CD4-positive, alpha-beta T cell (primary cell): Measurements from ENCODE around the gene APBA2. TPM values are rescaled to one million over a fixed set of nuclear protein-coding genes. Genes with fewer than 3 reads are reported as not detected.

Experiments used
- ATAC-seq: fragments of 200-7000 bp; cut with Tn5 transposase; one replicate; pipeline ENCODE4 v1.10.0; 2022; ENCODE audit warnings: mild to moderate bottlenecking; ENCODE audit not compliant: poor library complexity
- CTCF ChIA-PET: fragments of 350-600 bp; sonication (Branson Sonifier 250); formaldehyde crosslinking; loops from one replicate; lab custom pipeline; 2021; ENCODE audit warnings: antibody characterized with exemption, inconsistent platforms; lab: Charles Lee
- POLR2A ChIA-PET: fragments of 350-600 bp; sonication (Branson Sonifier 250); formaldehyde crosslinking; loops from one replicate; lab custom pipeline; 2021; ENCODE audit warnings: antibody characterized with exemption, inconsistent platforms; lab: Charles Lee
- DNase-seq, 14 experiments: peaks; one replicate each; pipeline ENCODE4 v3.0.0-alpha.2; 2013 to 2020; ENCODE audit warnings: mixed read lengths in 2 of 14
- H3K27ac ChIP-seq, 2 donors: one replicate each; pipeline versions ENCODE4 v1.5.1 to v1.7.0; 2013; ENCODE audit warnings: low read length in 2 of 2, low read depth in 1 of 2, mild to moderate bottlenecking in 1 of 2
- H3K27me3 ChIP-seq, 2 experiments: 1 replicate in 1 of 2; 2 replicates in 1 of 2; pipeline versions ENCODE4 v1.6.1 to v1.7.0; 2013; ENCODE audit warnings: low read length in 2 of 2, control low read depth in 1 of 2, mild to moderate bottlenecking in 1 of 2, moderate library complexity in 1 of 2; ENCODE audit not compliant: insufficient read depth in 2 of 2, control insufficient read depth in 1 of 2
- H3K36me3 ChIP-seq: one replicate; pipeline ENCODE4 v1.6.1; 2013; ENCODE audit warnings: low read length, control low read depth; ENCODE audit not compliant: insufficient read depth
- H3K4me1 ChIP-seq: one replicate; pipeline ENCODE4 v1.6.1; 2013; ENCODE audit warnings: low read length, control low read depth; ENCODE audit not compliant: insufficient read depth
- H3K4me3 ChIP-seq: one replicate; pipeline ENCODE4 v1.5.1; 2013; ENCODE audit warnings: mild to moderate bottlenecking, low read length, moderate library complexity
- H3K9me3 ChIP-seq, 2 experiments: 1 replicate in 1 of 2; 2 replicates in 1 of 2; pipeline versions ENCODE4 v1.6.1 to v1.7.0; 2013; ENCODE audit warnings: low read length in 2 of 2, mild to moderate bottlenecking in 2 of 2, control low read depth in 1 of 2, moderate library complexity in 1 of 2; ENCODE audit not compliant: control insufficient read depth in 1 of 2, insufficient read depth in 1 of 2
- H3K27ac Mint-ChIP-seq: one replicate; pipeline ENCODE4 v1.8.0; 2020; ENCODE audit warnings: mixed read lengths
- H3K27me3 Mint-ChIP-seq: one replicate; pipeline ENCODE4 v1.8.0; 2021; ENCODE audit warnings: mixed read lengths
- H3K36me3 Mint-ChIP-seq: one replicate; pipeline ENCODE4 v1.8.0; 2021; ENCODE audit warnings: low read depth, mixed read lengths
- H3K4me1 Mint-ChIP-seq: one replicate; pipeline ENCODE4 v1.8.0; 2021; ENCODE audit warnings: low read depth, mixed read lengths
- H3K4me3 Mint-ChIP-seq: one replicate; pipeline ENCODE4 v1.8.0; 2020; ENCODE audit warnings: mild to moderate bottlenecking, mixed read lengths
- H3K9me3 Mint-ChIP-seq: one replicate; pipeline ENCODE4 v1.8.0; 2020; ENCODE audit warnings: mixed read lengths
- CTCF ChIP-seq: fragments of 200-600 bp; IDR thresholded peaks from one replicate; pipeline ENCODE4 v1.8.0; 2022; ENCODE audit warnings: antibody characterized with exemption, mild to moderate bottlenecking
- intact Hi-C, 2 experiments: fragments of 100-400 bp; cut with DNase I in 1 of 2; cut with micrococcal nuclease in 1 of 2; formaldehyde crosslinking; loops; one replicate each; pipeline versions ENCODE4 v1.15.1 to v1.9.0; 2023 to 2025; cut with DNase I, micrococcal nuclease
- total RNA-seq, 174 experiments: library from RNA in 2 of 174; stranded (reverse) in 2 of 174; gene quantifications; one replicate each; pipeline ENCODE4 v1.2.3 and lab custom pipeline; 2021 to 2026

The APBA2 gene
- total RNA-seq, 2 experiments from 2014 or later, result 123 to 126 TPM

DNA sequence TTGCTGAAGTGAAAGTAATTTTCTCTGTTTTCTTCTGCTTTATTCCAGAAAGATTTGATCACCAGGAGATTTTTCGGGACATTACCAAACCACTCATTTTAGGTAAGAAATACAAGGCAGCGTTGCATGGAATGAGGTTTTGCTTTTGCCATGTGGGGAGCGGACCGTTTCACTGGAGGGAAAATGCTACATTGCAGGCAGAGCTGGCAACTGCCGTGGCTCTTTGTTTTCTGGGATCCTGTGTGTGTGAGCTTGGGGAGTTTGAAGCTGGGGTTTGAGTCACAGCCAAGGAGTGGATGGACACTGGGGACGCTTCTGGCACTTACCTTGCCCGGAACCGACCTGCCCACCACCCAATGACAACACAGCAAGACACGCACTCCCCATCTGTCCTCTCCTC, 109.9 kb downstream of the APBA2 start:
- Histone ChIP-seq H3K4me3 (no peak overlapping the region), H3K36me3 (peaks cover 22% of the 10 kb centered on the region), H3K27ac (no peak overlapping the region), H3K27me3 (no peaks in the 10 kb centered on the region), H3K4me1 (peaks cover 37% of the 10 kb centered on the region), H3K9me3 (no peaks in the 10 kb centered on the region)
- H3K9me3 Mint-ChIP-seq, result no peaks in the 10 kb centered on the region
- H3K4me1 Mint-ChIP-seq, result peaks cover 67% of the 10 kb centered on the region
- ATAC-seq (no peak), DNase-seq (no peak)
- ChIA-PET POLR2A (interaction anchor here (0.7 to 1.4 kb wide), 3 partner anchors 11 to 208 kb away, joined by 3 read pairs; no protein-coding TSS in a partner anchor), CTCF (no interaction called here)
- H3K27ac Mint-ChIP-seq, result peak overlapping the region; percentile 24
- H3K4me3 Mint-ChIP-seq, result no peak overlapping the region
- peaks cover 53% of the 10 kb centered on the region for H3K36me3 Mint-ChIP-seq
- TF ChIP-seq CTCF, result no peak
- intact Hi-C loops, result no loop called here
- H3K27me3 Mint-ChIP-seq, result no peaks in the 10 kb centered on the region

DNA sequence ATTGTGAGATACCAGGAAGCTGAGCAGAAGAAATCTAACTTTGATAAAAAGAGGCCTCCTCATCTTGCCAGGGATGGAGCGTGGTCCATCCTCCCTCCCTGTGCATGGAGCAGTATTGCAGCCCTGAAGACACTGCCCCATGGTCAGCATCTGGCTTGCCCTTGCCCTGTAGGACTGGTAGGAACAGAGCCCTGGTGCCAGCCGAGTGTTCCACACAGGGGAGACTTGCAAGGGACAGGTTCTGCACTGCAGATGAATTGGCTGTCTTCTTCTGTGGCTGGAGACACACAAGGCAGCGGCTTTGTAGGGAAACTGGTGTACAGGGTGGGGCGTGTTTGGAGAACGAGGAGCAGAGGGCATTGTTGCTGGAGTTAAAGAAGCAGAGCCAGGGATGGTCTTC, 110.5 kb downstream of the APBA2 start:
- H3K9me3 Mint-ChIP-seq, result no peaks in the 10 kb centered on the region
- Histone ChIP-seq H3K4me1 (peaks cover 37% of the 10 kb centered on the region), H3K27ac (no peak overlapping the region), H3K4me3 (no peak overlapping the region), H3K27me3 (no peaks in the 10 kb centered on the region), H3K36me3 (peaks cover 22% of the 10 kb centered on the region), H3K9me3 (no peaks in the 10 kb centered on the region)
- H3K27me3 Mint-ChIP-seq, result no peaks in the 10 kb centered on the region
- no peak overlapping the region for H3K4me3 Mint-ChIP-seq
- peaks cover 63% of the 10 kb centered on the region for H3K4me1 Mint-ChIP-seq
- TF ChIP-seq CTCF, result no peak
- H3K36me3 Mint-ChIP-seq, result peaks cover 59% of the 10 kb centered on the region
- peak overlapping the region; percentile 24 for H3K27ac Mint-ChIP-seq
- no peak for ATAC-seq
- ChIA-PET POLR2A (no interaction called here), CTCF (no interaction called here)
- DNase-seq, result no peak
- intact Hi-C loops, result no loop called here

DNA sequence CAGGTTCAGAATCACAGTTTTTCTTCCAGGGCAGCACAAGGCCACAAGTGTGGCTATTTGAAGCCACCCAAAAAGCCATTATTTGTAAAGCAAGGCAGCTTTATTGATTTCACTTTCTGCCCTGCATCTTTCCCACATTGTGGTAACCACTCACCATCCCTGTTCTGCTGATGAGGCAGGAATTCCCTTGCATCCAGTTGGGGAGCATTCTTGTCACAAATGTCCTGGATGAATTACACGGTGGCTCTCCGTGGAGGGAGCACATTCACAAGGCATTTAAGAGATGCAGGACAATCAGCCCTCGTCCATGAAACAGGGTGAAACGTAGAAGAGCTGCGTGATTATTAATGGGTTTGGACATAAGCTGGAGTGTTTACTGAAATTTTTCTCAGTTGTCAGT, 111.2 kb downstream of the APBA2 start:
- ChIA-PET CTCF (no interaction called here), POLR2A (no interaction called here)
- peaks cover 37% of the 10 kb centered on the region for H3K4me1 ChIP-seq
- no peak for TF ChIP-seq CTCF
- intact Hi-C loops, result no loop called here
- H3K27me3 ChIP-seq, result no peaks in the 10 kb centered on the region
- DNase-seq, result no peak
- Mint-ChIP-seq H3K27me3 (no peaks in the 10 kb centered on the region), H3K27ac (no peak overlapping the region), H3K4me1 (peaks cover 65% of the 10 kb centered on the region), H3K36me3 (peaks cover 66% of the 10 kb centered on the region), H3K9me3 (no peaks in the 10 kb centered on the region), H3K4me3 (no peak overlapping the region)
- no peak for ATAC-seq
- H3K27ac ChIP-seq, result no peak overlapping the region
- H3K4me3 ChIP-seq, result no peak overlapping the region
- peaks cover 22% of the 10 kb centered on the region for H3K36me3 ChIP-seq
- H3K9me3 ChIP-seq, result no peaks in the 10 kb centered on the region
